ENCODE data around the gene ANKRD13A. TPM values are rescaled to one million over a fixed set of nuclear protein-coding genes. Genes with fewer than 3 reads are reported as not detected.

ANKRD13A gene
- total RNA-seq, 1 experiment from 2014 or later, result 19.9 TPM

DNA sequence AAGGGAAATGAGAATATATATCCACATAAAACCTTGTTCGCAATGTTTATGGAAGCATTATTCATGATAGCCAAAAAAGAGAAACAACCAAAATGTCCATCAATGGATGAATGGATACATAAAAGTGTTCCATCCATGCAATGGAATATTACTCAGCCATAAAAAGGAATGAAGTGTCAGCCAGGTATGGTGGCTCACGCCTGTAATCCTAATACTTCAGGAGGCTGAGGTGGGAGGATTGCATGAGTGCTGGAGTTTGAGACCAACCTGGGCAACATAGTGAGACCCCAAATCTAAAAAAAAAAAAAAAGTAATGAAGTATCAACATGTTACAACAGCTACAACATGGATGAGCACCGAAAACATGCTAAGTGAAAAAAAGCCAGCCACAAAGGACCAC, 72.7 kb downstream of the ANKRD13A start:
- ChIA-PET POLR2A (no interaction called here), CTCF (no interaction called here), RAD21 (ENCODE audit: low non-redundant PET in 1 of 2, low total read pairs in 2 of 2, uncharacterized antibody in 2 of 2, unreplicated experiment in 2 of 2) (no interaction called here)
- H3K4me3 ChIP-seq (replicated peaks in 1 of 2; ENCODE audit: low read depth in 1 of 2, low read length in 2 of 2), result no peak overlapping the region
- intact Hi-C loops (cut with micrococcal nuclease), result no loop called here
- H3K27ac ChIP-seq (ENCODE audit: low read depth, low read length), result no peak overlapping the region
- H3K36me3 ChIP-seq (ENCODE audit: control insufficient read depth in 1 of 2, insufficient read depth in 2 of 2, low read length in 2 of 2), result no peaks in the 10 kb centered on the region
- H3K4me1 ChIP-seq (ENCODE audit: control insufficient read depth in 1 of 2, insufficient read depth in 2 of 2, low read length in 2 of 2), result no peaks in the 10 kb centered on the region
- H3K27me3 ChIP-seq (ENCODE audit: insufficient read depth, low read length), result no peaks in the 10 kb centered on the region
- no peaks in the 10 kb centered on the region for H4K20me1 ChIP-seq (ENCODE audit: insufficient read depth)
- DNase-seq (ENCODE audit: low read depth, low spot score), result no peak
- H2AFZ ChIP-seq (ENCODE audit: low read depth, low read length, poor library complexity, severe bottlenecking), result no peak overlapping the region
- TF ChIP-seq POLR2A (IDR thresholded peaks at IDR 0.05; ENCODE audit: borderline replicate concordance, extremely low read depth, insufficient read depth, insufficient read length) (no peak), EZH2 (IDR thresholded peaks at IDR 0.05) (no peak), CBX3 (IDR thresholded peaks at IDR 0.05; ENCODE audit: low read depth) (no peak), SP1 (IDR thresholded peaks at IDR 0.05; ENCODE audit: low read depth) (no peak), CEBPB (IDR thresholded peaks at IDR 0.05; ENCODE audit: low read depth) (no peak), POLR2AphosphoS5 (IDR thresholded peaks at IDR 0.05; ENCODE audit: low read depth, low read length) (no peak), SRF (IDR thresholded peaks at IDR 0.05; ENCODE audit: low read depth) (no peak), ZNF274 (IDR thresholded peaks at IDR 0.05; ENCODE audit: low read depth, low read length) (no peak), JUND (IDR thresholded peaks at IDR 0.05) (no peak), TCF7L2 (IDR thresholded peaks at IDR 0.05; ENCODE audit: borderline replicate concordance, extremely low read depth, insufficient read depth, insufficient read length) (no peak), ZFX (IDR thresholded peaks at IDR 0.05) (no peak), EZH2phosphoT487 (IDR thresholded peaks at IDR 0.05; ENCODE audit: borderline replicate concordance) (no peak), ELF1 (IDR thresholded peaks at IDR 0.05; ENCODE audit: borderline replicate concordance, low read depth) (no peak), SIN3A (IDR thresholded peaks at IDR 0.05; ENCODE audit: low read depth) (no peak), YY1 (IDR thresholded peaks at IDR 0.05; ENCODE audit: extremely low read depth, insufficient replicate concordance, low read depth, low read length) (no peak), RAD21 (IDR thresholded peaks at IDR 0.05; ENCODE audit: low read depth) (no peak)
- TF ChIP-seq, protein P1, sequence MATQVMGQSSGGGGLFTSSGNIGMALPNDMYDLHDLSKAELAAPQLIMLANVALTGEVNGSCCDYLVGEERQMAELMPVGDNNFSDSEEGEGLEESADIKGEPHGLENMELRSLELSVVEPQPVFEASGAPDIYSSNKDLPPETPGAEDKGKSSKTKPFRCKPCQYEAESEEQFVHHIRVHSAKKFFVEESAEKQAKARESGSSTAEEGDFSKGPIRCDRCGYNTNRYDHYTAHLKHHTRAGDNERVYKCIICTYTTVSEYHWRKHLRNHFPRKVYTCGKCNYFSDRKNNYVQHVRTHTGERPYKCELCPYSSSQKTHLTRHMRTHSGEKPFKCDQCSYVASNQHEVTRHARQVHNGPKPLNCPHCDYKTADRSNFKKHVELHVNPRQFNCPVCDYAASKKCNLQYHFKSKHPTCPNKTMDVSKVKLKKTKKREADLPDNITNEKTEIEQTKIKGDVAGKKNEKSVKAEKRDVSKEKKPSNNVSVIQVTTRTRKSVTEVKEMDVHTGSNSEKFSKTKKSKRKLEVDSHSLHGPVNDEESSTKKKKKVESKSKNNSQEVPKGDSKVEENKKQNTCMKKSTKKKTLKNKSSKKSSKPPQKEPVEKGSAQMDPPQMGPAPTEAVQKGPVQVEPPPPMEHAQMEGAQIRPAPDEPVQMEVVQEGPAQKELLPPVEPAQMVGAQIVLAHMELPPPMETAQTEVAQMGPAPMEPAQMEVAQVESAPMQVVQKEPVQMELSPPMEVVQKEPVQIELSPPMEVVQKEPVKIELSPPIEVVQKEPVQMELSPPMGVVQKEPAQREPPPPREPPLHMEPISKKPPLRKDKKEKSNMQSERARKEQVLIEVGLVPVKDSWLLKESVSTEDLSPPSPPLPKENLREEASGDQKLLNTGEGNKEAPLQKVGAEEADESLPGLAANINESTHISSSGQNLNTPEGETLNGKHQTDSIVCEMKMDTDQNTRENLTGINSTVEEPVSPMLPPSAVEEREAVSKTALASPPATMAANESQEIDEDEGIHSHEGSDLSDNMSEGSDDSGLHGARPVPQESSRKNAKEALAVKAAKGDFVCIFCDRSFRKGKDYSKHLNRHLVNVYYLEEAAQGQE (IDR thresholded peaks at IDR 0.05; ENCODE audit: low read depth), result no peak
- TF ChIP-seq, protein P2, sequence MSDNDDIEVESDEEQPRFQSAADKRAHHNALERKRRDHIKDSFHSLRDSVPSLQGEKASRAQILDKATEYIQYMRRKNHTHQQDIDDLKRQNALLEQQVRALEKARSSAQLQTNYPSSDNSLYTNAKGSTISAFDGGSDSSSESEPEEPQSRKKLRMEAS (IDR thresholded peaks at IDR 0.05), result no peak
- TF ChIP-seq, protein P3, sequence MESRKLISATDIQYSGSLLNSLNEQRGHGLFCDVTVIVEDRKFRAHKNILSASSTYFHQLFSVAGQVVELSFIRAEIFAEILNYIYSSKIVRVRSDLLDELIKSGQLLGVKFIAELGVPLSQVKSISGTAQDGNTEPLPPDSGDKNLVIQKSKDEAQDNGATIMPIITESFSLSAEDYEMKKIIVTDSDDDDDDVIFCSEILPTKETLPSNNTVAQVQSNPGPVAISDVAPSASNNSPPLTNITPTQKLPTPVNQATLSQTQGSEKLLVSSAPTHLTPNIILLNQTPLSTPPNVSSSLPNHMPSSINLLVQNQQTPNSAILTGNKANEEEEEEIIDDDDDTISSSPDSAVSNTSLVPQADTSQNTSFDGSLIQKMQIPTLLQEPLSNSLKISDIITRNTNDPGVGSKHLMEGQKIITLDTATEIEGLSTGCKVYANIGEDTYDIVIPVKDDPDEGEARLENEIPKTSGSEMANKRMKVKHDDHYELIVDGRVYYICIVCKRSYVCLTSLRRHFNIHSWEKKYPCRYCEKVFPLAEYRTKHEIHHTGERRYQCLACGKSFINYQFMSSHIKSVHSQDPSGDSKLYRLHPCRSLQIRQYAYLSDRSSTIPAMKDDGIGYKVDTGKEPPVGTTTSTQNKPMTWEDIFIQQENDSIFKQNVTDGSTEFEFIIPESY (IDR thresholded peaks at IDR 0.05; ENCODE audit: extremely low read depth, insufficient replicate concordance, low read length), result no peak
- TF ChIP-seq, protein P4, sequence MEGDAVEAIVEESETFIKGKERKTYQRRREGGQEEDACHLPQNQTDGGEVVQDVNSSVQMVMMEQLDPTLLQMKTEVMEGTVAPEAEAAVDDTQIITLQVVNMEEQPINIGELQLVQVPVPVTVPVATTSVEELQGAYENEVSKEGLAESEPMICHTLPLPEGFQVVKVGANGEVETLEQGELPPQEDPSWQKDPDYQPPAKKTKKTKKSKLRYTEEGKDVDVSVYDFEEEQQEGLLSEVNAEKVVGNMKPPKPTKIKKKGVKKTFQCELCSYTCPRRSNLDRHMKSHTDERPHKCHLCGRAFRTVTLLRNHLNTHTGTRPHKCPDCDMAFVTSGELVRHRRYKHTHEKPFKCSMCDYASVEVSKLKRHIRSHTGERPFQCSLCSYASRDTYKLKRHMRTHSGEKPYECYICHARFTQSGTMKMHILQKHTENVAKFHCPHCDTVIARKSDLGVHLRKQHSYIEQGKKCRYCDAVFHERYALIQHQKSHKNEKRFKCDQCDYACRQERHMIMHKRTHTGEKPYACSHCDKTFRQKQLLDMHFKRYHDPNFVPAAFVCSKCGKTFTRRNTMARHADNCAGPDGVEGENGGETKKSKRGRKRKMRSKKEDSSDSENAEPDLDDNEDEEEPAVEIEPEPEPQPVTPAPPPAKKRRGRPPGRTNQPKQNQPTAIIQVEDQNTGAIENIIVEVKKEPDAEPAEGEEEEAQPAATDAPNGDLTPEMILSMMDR (IDR thresholded peaks at IDR 0.05 in 2 of 3, conservative IDR thresholded peaks at IDR 0.05 in 1 of 3; ENCODE audit: borderline replicate concordance in 1 of 3, insufficient read depth in 1 of 3, low read depth in 2 of 3, low read length in 2 of 3), result no peak
- H3K79me2 ChIP-seq (ENCODE audit: insufficient read depth, low read length), result no peaks in the 10 kb centered on the region
- H3K9ac ChIP-seq (ENCODE audit: low read length), result no peak overlapping the region
- H3K9me3 ChIP-seq (ENCODE audit: control insufficient read depth in 1 of 2, insufficient read depth in 1 of 2, low read depth in 1 of 2, low read length in 2 of 2), result no peaks in the 10 kb centered on the region
- H3K9me2 ChIP-seq (ENCODE audit: insufficient read depth), result no peaks in the 10 kb centered on the region
- ATAC-seq, result no peak
- no peak overlapping the region for H3K4me2 ChIP-seq (ENCODE audit: low read length)
- no TSS peak for BruUV-seq (replicated peaks)
